OCI-M1 (cell line): ENCODE results near the gene HTRA1.
A peak's percentile ranks its signal among the peaks of the same experiment; 100 is the strongest.

Source experiments
- DNase-seq: peaks from one replicate; lab custom pipeline; 2025; lab: John Stamatoyannopoulos, UW

Gene HTRA1

DNA sequence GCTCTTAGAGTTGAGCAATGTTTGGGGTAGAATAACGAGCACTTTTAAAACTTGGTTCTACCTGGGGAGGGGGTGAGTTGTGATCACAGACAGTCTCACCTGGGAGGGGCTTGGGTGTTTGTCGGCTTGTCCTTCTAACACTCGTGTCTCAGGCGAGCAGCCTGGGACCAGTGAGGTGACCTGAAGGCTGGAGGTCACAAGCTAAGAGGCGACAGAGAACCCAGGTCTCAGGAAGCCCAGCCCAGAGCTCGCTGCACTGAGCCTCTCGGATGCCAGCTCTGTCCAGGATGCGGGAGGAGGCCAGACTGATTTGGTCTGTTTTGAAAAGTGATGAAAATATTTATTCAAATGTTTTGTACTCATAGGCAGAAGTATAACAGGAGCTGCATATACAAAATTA is 11.8 kb downstream of the HTRA1 start:
- no peak for DNase-seq

DNA sequence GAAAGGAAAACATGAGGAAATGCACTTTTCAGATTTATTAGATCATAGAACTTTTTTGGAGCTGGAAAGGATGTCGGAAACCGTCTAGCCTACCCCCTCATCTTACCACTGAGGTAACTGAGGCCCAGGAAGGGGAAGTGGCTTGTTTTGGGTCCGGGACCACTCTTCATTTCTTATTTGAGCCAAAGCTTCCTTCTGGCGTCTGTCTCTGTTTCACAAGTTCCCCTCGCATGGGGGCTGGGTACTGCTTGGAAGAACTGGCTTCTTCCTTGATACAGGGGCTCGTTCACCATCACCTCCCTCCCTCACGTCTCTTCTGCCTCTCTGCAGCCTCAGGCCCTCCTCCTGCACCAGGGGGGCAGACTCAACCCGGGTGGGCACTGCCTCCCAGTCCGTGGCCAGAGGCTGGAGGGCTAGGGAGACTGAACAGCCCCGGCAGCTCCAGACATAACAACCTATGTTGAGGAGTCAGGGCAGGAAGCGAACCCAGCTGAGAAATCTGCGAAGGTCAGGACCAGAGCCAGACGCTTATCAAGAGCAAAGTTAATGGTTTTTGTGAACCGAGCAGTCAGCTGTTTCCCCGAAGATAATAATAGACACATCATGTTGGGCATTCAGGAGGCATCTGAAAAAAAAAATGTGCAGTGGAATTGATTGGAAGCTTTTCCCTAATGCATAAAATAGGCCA is 12.9 kb downstream of the HTRA1 start:
- DNase-seq, result peak; percentile 22

DNA sequence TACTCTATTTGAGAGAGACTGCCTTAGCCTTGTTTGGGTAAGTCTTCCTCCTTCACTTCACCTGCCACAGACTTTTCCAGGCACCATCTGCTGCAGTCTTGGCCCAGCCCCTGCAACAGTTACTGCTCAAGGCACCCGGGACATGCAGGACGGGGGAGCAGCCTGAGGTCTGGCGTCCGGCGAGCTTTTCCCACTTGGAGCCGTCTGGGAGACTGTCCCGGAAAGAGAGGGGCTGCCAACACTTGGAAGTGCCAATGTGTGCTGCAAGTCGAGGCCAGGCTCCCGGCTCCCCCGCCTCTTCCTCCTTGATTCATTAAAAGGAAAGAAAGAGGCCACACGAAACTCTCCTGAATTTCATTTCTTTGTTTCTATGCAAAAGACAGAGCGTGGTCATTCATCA is 13.7 kb downstream of the HTRA1 start:
- no peak for DNase-seq

DNA sequence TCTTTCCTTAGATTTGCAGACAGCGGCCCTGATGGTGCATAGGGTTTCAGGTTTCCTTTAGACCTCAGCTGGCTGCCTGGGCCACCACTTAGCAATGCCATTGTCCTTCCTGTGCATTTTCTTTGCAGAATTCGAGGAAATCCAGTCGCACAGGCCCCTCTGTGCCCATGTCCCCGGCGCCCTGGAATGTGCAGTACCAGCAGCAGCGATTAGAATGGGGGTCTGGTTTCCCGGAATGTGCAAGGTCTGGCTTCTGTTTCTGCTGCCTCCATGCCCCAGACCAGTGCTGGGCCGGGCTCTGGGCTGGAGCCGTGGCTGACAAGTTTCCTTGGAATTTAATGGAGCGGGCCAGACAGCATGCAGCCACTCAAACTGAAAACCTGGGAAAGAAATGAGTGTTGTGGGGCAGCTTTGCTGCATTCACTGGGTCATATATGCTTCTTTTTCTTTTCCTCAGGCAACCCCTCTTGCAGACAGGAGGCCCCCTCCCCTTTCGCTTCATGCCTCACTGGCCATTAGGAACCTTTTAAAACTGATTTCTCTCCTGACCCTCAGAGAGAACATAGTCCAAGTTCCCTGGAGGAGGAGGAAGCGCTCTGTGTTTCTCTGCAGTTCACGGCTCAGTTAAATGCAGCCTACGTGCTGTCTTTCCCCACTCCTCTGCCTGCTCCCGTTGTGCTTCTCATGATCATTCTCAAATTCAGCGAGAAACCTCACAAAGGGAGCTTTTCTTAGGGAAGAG is 14.4 kb downstream of the HTRA1 start:
- no peak for DNase-seq

DNA sequence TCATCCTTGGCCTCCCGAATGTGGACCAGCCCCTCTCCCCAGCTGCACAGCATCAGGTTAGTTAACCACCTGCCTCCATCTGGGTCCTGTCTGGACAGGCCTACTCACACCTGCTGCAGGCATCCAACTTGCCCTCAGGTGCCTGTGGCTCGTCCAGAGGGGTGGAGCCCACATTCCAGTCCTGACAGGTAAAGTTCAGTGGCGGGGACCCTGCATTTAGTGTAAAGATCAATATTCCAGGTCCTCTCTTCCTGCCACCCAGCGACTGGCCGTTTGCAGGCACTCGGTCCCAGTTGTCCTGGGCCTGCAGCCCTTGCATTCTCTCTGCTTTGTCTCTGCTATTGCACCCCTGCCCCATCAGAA is 15.0 kb downstream of the HTRA1 start:
- DNase-seq, result no peak

DNA sequence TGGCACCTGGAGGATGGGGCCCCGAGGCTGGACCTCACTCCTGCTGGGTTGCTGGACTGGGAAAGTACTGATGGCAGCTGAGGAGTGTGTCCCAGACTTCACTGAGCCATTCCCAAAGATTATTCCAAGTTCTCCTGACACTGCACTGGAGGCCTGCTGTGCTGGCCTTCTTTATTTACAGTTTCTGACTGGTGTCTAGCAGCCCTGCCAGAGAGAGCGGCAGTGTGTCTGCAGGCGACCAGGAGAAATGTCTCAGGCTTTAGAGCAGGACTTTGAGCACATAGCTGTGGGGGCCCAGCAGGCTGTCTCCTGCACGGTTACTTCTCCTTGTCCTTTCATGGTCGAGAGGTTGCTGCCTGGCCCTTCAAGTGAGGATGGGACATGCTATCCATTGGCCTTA is 16.1 kb downstream of the HTRA1 start:
- DNase-seq, result no peak

DNA sequence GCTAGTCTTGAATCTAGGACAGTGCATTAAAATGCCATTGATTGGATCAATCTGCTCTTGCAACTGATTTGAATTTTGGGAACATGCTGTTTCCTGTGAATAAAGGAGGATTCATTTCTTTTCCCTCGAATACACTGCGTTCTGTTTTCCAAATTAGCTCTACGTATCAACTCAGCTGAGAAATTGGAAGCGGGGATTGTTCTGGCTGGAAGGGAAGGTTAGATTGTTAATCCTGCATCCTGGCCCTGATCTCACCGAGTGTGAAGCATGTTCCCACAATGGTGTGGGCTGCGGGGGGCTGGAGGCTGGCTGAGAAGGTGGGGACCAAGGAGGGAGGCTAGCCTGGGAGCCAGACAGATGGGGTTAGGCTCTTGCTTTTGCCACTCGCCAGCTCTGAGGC is 17.6 kb downstream of the HTRA1 start:
- no peak for DNase-seq

DNA sequence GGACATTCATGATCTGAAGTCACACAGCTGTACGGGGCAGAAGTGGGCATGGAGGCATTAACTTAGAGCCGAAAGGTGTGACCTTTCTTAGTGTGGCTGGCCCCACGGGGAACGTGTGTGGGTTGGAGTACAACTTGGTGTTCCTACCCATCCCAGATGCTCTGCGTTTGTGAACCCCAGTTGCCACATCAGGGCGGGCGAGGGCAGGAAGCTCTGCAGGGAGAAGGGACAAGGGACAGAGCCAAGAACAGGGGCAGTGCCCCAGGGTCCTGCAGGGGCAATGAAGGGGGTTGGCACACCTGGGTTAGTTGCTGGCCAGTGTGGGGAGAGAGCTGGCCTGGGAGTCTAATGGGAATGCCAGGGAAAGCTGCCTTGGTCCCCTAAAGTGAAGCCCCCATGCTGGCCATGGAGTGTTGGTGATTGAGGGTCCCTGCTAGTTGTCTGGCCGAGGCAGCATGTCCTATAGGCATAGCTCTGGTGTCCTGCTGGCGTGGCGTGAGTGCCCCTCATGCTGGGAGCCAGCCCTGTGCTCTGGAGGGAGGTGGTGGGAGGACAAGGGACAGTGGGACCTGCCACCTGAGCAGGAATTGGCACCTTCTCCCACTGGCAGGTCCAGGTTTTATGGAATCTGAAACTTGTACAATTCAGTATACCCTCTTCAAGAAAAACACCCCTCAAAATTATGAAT is 18.9 kb downstream of the HTRA1 start:
- DNase-seq, result no peak

DNA sequence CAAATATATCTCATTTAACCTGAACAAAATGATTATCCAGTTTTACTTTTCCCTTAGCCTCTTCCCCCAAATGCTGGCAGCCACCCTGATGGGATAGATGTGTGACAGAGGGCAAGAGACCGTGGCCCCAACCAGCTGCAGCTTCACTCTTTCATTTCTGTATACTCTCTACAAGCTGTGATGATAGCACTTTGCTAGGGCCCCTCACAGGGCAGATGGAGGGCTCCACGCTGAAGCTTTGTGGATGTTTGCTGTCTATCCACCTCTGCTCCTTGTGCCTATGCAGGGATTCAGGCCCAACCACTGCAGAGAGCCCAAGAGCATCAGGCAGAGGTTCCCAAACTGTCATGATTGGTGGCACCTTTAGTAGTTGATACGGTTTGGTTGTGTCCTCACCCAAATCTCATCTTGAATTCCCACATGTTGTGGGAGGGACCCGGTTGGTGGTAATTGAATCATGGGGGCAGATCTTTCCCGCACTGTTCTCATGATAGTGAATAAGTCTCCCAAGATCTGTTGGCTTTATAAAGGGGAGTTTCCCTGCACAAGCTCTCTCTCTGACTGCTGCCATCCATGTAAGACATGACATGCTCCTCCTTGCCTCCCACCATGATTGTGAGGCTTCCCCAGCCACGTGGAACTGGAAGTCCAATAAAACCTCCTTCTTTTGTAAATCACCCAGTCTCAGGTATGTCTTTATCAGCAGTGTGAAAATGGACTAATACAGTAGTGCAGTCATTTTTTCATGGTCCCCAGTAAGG is 20.1 kb downstream of the HTRA1 start:
- DNase-seq, result no peak

DNA sequence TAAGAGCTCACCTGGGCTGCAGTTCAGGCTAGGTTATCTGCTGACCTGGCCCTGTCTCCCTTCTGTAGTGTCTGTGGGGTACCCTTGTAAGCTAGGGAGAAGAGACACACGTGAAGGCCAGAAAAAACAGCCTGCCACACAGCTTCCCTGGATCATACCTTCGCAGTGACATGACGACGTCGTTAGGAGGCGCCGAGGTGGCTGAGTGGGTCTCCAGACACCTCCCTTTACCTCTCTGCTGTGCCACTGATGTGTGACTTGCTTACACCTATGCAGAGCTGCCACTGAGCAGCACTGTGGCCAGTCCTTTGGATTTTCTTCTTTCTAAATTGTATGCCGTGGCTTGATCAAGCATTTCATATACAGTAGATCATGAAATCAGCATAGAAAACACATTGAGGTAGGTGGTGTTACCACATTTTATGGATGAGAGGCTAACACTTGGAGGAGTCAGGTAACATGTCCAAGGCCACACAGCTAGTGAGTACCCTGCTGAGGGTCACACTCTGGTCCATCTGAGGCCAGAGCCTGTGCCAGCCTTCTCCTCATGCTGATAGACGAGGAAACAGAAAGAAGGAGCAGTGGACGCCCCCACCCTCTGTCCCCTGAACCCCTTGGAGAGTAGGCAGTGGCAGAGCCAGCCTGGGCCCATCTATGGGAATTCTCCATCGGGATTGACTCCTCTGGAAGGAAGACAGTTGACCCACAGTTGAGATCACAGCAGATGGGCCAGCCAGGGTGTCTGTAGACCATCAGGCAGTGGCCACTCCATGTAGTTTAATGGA is 23.1 kb downstream of the HTRA1 start:
- no peak for DNase-seq

DNA sequence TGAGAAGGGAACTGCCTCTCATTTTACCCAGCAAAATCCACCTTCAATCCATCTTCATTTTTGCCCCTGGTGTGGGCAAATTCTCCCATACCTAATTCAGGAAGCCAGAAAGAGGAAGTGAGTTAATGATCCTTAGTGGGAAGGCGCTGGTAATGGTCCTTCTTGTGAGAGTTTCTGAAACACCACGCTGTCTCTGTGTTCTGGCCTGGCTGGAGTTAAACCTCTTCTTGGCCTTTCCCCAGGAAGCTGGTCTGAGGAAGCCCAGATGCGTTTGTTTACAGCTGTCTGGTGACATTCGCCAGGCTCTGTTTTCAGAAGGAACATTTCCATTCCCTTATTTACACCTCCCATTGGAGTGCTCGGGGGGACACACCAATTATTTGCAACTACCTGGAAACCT is 24.3 kb downstream of the HTRA1 start:
- DNase-seq, result peak; percentile 35

DNA sequence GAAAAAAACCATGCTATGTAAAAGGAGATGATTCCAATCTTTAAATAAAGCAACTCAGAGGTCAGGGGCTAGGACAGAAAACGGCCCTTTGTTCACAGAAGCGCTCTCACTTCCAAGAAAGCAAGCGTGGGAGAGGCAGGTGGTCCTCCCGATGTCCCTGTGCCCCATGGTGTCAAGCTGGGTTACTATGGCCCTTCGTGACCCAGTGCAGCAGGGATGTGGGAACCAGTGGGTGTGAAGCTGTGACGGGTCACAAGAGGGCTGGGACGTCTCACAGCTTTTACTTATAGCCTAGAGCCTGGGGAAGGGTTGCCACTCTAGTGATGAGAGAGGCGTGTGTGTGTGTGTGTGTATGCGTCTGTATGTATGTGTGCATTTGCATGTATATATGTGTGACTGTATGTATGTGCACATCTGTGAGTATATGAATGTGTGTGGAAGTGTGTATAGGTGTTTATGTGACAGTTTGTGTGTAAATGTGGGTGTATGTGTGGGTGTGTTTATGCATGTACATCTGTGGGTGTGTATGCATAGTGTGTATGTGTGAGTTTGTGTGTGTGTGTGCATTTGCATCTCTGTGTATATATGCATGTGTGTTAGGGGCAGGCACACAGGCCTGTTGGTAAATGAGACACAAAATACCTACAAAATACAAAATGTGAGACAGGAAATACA is 25.2 kb downstream of the HTRA1 start:
- no peak for DNase-seq

DNA sequence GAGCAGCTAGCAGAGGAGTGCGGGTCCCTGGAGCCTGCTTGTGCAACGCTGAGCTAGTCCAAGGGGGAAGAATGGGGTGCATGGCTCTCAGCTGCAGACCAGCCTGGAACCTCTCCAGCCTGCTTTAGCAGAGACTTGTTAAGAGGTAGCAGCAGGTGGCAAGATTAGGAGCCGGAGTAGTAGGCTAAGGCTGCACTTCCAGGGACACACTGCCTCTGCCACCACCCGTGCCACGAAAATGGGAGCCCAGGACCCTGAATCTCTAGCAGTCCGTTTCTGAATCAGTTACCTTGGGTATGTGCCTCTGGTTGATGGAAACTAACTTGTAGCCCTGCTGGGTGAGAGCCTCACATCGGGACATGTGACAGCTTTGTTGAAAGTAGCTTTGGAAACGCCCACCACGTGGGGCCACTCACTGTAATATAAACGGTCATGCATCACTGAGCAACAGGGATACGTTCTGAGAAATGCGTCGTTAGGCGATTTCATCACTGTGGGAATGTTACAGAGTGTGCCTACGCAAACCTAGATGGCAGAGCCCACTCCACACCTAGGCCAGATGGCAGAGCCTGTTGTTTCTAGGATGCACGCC is 25.9 kb downstream of the HTRA1 start:
- DNase-seq, result no peak

DNA sequence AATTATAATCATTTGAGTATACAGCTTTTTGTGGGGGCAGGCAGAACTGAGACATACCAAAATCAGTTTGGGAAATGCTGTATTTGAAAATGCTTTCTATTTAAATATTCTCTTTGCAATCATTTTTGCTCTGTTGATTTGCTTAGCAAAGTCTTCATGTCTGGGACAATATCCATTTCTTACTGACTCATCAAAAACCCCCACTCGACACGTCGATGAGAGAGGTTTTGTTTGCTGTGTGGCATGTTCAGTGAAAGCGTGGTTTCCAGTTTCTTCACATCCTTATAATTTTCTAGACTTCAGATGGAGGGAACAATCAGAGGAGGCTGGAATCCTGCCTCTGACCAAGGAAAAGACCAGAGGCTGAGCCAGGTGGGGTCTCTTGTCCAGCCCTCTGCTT is 28.9 kb downstream of the HTRA1 start:
- no peak for DNase-seq

DNA sequence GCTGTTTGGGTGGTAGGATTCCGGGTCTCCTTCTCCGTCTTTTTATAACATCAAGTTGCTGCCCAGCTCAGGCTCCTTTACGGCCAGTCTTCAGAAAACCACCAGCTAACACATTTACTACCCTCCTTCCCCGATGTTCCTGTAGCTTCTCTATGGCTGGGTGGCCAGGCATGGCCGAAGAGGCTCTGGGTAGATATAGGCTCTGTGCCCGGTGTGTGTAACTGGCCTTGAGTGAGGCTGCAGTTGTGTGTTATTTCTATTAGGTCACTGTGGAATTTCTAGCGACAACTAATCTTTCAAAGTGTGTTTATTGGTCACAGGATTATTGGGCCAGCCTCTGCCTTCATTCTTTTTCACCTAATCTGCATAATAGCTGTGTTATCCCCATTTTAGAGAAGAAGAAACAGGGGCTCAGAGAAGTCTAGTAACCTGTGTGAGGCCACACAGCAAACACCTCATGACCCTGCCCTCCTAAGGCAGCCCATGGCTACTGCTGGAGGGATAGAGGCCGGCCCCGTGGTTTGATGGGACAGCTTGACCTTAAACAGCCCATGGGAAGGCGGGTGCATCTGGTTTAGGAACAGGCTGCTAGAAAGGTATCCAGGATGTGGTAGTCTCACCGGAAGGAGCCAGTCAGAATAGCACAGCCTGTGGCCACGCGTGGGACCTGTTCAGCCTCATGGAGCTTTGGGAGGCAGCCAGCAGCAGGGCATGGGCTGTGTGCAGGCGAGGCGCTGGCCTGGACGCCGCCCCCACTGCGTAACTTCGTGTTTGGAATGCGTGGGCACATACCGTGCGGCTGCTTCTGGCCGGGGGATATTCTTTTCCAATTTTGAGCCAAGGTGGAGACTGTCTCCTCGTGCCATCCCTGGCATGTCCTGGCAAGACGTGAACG is 29.7 kb downstream of the HTRA1 start:
- no peak for DNase-seq

DNA sequence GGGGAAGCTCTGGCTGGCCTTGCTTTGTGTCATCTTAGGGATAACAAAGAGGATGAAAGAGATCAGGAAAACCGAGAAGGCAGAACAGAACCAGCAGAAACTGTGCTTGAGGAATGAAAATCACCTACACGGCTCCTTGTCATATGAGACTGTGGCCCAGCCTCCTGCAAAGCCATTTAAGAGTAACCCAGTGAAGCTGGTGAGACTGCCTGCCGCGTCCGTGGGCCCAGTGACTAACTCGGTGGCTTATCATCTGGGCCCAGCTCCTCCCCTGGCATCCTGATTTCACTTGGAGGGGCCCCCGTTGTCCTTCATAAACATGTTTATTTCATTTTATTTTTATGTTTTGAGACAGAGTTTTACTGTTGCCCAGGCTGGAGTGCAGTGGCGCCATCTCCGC is 30.7 kb downstream of the HTRA1 start:
- no peak for DNase-seq

DNA sequence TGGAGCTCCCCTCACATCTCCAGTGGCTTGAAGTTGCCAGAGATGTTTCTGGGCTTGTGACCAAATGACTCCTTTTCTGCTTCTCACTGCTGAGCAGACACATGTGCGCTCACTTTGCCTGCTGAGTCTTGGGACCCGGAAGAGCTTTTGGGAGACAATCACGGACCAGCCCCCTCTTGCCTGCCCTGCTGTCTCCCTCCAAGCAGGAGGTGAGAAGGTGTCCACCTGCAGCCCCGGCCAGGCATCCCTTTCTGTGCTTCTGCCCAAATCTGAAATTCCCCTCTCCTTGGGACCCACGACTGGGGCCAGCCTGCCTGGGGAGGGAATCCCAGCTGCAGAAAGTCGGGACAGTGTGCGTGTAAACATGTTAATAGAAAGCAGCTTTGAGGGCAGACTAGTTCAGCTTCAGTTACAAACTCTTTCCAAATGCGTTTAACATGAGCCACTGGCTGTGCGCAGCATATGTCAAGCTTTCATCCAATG is 31.7 kb downstream of the HTRA1 start:
- no peak for DNase-seq

DNA sequence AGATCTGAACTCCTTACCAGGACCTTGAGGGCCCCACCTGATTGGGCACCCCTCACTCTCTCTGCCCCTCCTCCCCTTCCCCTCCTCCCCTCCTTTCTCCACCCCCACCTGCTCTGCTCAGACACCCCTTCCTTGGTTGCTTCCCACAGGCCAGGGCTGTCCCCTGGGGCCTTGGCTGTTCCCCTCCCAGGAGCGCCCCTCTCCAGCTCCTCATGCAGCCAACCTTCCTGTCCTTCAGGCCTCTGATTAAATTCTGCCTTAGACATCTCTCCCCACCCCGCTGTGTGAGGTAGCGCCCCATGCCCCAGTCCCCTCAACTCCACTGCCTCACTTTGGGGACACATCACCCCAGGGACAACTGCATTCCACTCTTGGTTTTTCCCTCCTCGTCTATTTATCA is 32.4 kb downstream of the HTRA1 start:
- no peak for DNase-seq

DNA sequence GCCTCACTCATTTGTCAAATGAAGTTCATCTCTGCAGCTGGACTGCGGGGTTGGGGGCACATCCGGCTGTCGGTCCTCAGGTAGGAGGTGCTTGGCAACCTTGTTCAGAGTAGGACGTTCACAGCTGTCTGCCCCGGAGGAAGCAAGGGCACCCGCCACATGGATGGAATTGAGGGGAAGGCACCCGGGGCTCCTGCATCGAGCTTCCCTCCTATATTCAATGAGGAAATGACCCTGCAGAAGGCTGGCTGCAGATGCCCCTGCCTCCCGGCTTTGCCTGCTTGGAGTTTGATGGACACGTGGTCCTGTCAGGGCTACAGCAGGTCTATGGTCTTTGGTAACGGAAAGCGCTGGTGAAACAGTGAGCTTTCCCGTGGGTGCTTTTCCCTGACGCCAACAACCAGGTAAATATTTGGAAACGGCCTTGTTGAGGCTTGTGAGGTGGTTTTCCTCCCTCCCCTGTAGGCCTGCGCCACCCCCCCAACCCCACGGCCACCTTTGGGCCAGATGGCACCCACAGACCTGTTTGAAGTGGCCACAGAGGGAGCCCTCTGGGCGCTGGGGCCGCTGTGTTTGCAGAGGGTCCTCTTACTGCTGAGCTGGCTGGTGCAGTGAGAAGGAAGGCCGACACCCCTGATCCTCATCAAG is 32.9 kb downstream of the HTRA1 start:
- DNase-seq, result no peak
